Esophagus muscularis mucosa (tissue), 3 donors: ENCODE data around the gene PRKCE.

Experiments used
- CTCF ChIP-seq, 3 experiments: fragments of 200-600 bp in 2 of 3; fragments of 450-650 bp in 1 of 3; sonication (generic) in 2 of 3; IDR thresholded peaks; one replicate each; pipeline ENCODE4 v1.5.1; 2017 to 2019; ENCODE audit warnings: antibody characterized with exemption in 3 of 3, mild to moderate bottlenecking in 2 of 3, moderate library complexity in 1 of 3
- POLR2A ChIP-seq: fragments of 450-650 bp; IDR thresholded peaks from one replicate; pipeline ENCODE4 v1.6.1; 2017; ENCODE audit warnings: antibody characterized with exemption, moderate library complexity, mild to moderate bottlenecking, low read depth
- POLR2AphosphoS5 ChIP-seq, 2 donors: sonication (generic); formaldehyde crosslinking; IDR thresholded peaks; one replicate each; pipeline ENCODE4 v1.6.1; 2017; ENCODE audit warnings: antibody characterized with exemption in 2 of 2

- TF ChIP-seq CTCF (IDR thresholded peaks at IDR 0.05) (no peak), POLR2A (no peak), POLR2AphosphoS5 (IDR thresholded peaks at IDR 0.05) (no peak)
Observed at GRCh38 chr2:45954233-45954850, 302.9 kb downstream of the PRKCE start.
